Keratinocyte (primary cell): ENCODE measurements around the gene C15orf39.
A peak's percentile ranks its signal among the peaks of the same experiment; 100 is the strongest.

ENCODE experiments used
- CTCF ChIP-seq, 3 experiments: IDR thresholded peaks in 1 of 3; conservative IDR thresholded peaks in 1 of 3; optimal IDR thresholded peaks in 1 of 3; 2 replicates in 2 of 3; 3 replicates in 1 of 3; pipeline versions ENCODE3 to v1.5.1; 2011; ENCODE audit warnings: low read length in 3 of 3, mild to moderate bottlenecking in 3 of 3, moderate library complexity in 2 of 3, control low read depth in 1 of 3, inconsistent platforms in 1 of 3; ENCODE audit not compliant: insufficient read depth in 2 of 3; ENCODE audit errors: extremely low read depth in 1 of 3
- EZH2 ChIP-seq: IDR thresholded peaks from one replicate; pipeline ENCODE4 v1.6.1; 2012; ENCODE audit warnings: inconsistent platforms, mild to moderate bottlenecking, low read length, moderate library complexity

- TF ChIP-seq EZH2 (no peak), CTCF (optimal IDR thresholded peaks at IDR 0.05 in 1 of 3, IDR thresholded peaks at IDR 0.05 in 1 of 3, conservative IDR thresholded peaks at IDR 0.05 in 1 of 3; ENCODE audit: extremely low read depth in 1 of 3, insufficient read depth in 2 of 3, low read length in 3 of 3) (peak; percentile 90 to 98 (median 97))
Observed at GRCh38 chr15:75204340-75205063, 2.8 kb downstream of the C15orf39 start.
